ENCODE results near the gene CIB4.

Gene CIB4

DNA sequence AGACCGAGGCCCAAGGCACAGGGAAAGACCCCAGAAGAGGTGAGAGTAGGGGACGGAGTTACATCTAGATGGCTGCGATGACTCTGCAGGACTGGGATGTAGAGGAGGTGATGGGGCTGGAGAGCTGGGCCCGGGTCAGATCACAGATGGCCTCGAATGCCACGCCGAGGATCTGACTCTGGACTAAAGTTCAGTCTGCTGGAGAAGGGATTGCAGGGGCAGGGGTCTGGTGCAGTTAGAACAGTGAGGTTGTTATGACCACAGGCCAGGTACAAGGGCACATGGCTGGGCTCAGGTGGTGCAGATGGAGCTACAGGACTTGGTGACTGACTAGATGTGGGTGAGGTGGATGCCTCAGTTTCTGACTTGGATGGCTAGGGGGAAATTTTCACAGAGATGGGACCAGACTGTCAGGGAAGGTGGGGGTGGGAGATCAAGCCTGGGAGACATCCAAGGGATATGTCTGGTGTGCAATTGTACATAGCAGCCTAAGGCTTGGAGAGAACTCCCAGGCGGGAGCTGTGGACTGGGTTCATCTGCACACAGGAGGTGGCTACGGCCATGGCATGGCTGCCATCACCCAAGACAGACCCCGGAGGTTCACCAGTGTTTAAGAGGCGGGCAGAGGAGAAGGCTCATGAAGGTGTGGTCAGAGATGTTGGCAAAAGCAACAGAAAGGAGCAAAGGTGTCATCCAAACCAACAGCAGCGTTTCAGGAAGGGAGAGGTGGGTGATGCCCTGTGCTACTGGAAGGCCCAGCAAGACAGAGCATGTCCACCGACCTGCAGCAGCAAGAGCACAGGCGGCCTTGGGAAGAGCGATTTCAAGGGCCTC is 66.9 kb downstream of the CIB4 start:
- TF ChIP-seq, protein P1, sequence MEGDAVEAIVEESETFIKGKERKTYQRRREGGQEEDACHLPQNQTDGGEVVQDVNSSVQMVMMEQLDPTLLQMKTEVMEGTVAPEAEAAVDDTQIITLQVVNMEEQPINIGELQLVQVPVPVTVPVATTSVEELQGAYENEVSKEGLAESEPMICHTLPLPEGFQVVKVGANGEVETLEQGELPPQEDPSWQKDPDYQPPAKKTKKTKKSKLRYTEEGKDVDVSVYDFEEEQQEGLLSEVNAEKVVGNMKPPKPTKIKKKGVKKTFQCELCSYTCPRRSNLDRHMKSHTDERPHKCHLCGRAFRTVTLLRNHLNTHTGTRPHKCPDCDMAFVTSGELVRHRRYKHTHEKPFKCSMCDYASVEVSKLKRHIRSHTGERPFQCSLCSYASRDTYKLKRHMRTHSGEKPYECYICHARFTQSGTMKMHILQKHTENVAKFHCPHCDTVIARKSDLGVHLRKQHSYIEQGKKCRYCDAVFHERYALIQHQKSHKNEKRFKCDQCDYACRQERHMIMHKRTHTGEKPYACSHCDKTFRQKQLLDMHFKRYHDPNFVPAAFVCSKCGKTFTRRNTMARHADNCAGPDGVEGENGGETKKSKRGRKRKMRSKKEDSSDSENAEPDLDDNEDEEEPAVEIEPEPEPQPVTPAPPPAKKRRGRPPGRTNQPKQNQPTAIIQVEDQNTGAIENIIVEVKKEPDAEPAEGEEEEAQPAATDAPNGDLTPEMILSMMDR (IDR thresholded peaks at IDR 0.05; ENCODE audit: low read depth, low read length) = no peak
- no peak overlapping the region for H3K4me3 ChIP-seq (replicated peaks in 1 of 2; ENCODE audit: low read depth in 2 of 2, low read length in 2 of 2)
- no peak for DNase-seq (ENCODE audit: low read depth in 2 of 2)

GRCh38 chr2:26573241-26573925 is 67.8 kb downstream of the CIB4 start:
- TF ChIP-seq, protein P1 (IDR thresholded peaks at IDR 0.05; ENCODE audit: low read depth, low read length) = no peak

DNA sequence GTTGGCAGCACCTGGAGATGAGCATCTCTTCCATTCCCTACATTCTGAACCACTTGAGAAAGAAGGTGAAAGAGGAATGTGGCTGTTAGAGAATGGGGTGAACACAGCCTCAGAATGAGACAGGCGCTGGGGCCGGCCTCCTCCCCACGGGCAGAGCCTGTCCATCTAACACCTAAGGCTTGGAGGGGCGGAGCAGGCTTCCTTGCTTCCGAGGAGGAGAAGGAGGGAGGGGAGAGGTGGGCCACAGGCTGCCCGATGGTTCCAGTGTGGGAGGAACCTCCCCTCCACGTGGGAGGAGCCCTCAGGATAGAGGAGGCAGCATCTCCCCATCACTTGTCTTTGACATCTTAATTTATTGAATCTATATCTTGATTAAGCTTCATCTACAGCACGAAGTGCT is 68.6 kb downstream of the CIB4 start:
- no peak overlapping the region for H3K4me3 ChIP-seq (replicated peaks in 1 of 2; ENCODE audit: low read depth in 2 of 2, low read length in 2 of 2)
- TF ChIP-seq, protein P1 (IDR thresholded peaks at IDR 0.05; ENCODE audit: low read depth, low read length) = no peak
- DNase-seq (ENCODE audit: low read depth in 2 of 2) = no peak

More at GRCh38 chr2:26573241-26573925, 67.8 kb downstream of the CIB4 start:
- no peak for DNase-seq (ENCODE audit: low read depth in 2 of 2)
- H3K4me3 ChIP-seq (replicated peaks in 1 of 2; ENCODE audit: low read depth in 2 of 2, low read length in 2 of 2) = no peak overlapping the region

DNA sequence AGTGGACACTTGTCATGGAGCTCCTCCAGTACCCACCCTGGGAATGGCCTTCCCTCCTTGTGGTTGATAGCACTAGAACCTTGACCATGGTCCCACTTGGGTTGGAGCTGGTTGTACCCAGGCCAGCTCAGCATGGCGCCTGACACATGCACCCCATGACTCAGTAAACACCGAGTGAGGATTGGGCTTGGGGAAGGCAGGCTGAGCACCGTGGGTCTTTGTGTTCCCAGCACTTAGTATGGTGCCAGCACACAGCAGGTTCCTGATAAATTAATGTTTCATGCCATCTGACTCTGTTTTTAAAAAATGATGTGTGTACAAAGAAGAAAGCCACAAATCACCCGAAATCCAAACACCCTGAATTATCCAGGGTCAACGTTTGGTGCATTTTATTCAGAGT is 69.8 kb downstream of the CIB4 start:
- no peak overlapping the region for H3K4me3 ChIP-seq (replicated peaks in 1 of 2; ENCODE audit: low read depth in 2 of 2, low read length in 2 of 2)
- TF ChIP-seq, protein P1 (IDR thresholded peaks at IDR 0.05; ENCODE audit: low read depth, low read length) = no peak

DNA sequence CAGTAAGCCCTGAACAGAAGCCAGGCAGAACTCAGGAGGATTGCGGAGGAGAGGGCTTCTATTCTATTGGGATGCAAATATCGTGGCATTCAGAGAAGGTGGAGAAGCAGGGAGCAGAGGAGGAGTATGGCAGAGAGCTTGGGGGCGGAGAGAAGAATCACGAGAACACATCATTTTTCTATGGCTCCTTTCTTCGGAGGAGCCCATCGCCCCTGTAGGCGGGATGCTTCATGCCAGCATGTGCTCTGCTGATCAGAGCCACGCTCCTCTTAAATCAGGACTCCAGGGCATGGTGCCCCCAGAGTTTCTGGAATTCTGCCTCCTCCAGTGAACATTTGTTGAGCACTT is 71.1 kb downstream of the CIB4 start:
- TF ChIP-seq, protein P1 (IDR thresholded peaks at IDR 0.05; ENCODE audit: low read depth, low read length) = no peak
- no peak for DNase-seq (ENCODE audit: low read depth in 2 of 2)
- no peak overlapping the region for H3K4me3 ChIP-seq (replicated peaks in 1 of 2; ENCODE audit: low read depth in 2 of 2, low read length in 2 of 2)

More for the DNA sequence above, 69.8 kb downstream of the CIB4 start:
- no peak for DNase-seq (ENCODE audit: low read depth in 2 of 2)

GRCh38 chr2:26569216-26570082 is 71.7 kb downstream of the CIB4 start:
- no peak for DNase-seq (ENCODE audit: low read depth in 2 of 2)
- H3K4me3 ChIP-seq (replicated peaks in 1 of 2; ENCODE audit: low read depth in 2 of 2, low read length in 2 of 2) = no peak overlapping the region
- TF ChIP-seq, protein P1 (IDR thresholded peaks at IDR 0.05; ENCODE audit: low read depth, low read length) = no peak
